ENCODE results near the gene RALY. TPM values are rescaled to one million over a fixed set of nuclear protein-coding genes. Genes with fewer than 3 reads are reported as not detected.

The RALY gene
- total RNA-seq, 1 experiment from 2014 or later, result 275 TPM

DNA sequence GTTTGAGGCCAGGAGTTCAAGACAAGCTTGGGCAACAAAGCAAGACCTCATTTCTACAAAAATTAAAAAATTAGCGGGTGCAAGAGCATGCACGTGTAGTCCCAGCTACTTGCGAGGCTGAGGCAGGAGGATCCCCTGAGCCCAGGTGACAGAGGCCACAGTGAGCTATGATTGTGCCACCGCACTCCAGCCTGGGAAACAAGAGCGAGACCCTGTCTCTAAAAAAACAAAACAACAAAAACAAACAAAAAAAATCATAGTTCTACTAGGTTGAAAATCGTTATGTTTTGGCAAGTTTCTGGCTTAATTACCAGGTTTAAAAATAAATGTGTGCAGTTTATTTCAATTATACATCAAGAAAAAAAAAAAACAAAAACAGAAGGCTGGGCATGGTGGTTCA is 115.7 kb downstream of the RALY start:
- intact Hi-C loops (cut with micrococcal nuclease; ENCODE audit: unreplicated experiment), result no loop called here
- Mint-ChIP-seq H3K4me1 (ENCODE audit: low read depth, unreplicated experiment) (peaks cover 66% of the 10 kb centered on the region), H3K36me3 (ENCODE audit: insufficient read depth, unreplicated experiment) (peaks cover 89% of the 10 kb centered on the region), H3K27me3 (ENCODE audit: unreplicated experiment) (no peaks in the 10 kb centered on the region), H3K27ac (ENCODE audit: unreplicated experiment) (peak overlapping the region; percentile 45), H3K4me3 (ENCODE audit: low read depth, unreplicated experiment) (peak overlapping the region; percentile 99), H3K9me3 (ENCODE audit: low read depth, unreplicated experiment) (no peaks in the 10 kb centered on the region)
- CTCF ChIA-PET, result interaction anchor here (0.7 kb wide), 2 partner anchors 78 to 84 kb away, joined by 3 read pairs; no protein-coding TSS in a partner anchor
- no peak for DNase-seq
- no peak for TF ChIP-seq CTCF (IDR thresholded peaks at IDR 0.05; ENCODE audit: unreplicated experiment)
- BruUV-seq (replicated peaks), result no TSS peak

DNA sequence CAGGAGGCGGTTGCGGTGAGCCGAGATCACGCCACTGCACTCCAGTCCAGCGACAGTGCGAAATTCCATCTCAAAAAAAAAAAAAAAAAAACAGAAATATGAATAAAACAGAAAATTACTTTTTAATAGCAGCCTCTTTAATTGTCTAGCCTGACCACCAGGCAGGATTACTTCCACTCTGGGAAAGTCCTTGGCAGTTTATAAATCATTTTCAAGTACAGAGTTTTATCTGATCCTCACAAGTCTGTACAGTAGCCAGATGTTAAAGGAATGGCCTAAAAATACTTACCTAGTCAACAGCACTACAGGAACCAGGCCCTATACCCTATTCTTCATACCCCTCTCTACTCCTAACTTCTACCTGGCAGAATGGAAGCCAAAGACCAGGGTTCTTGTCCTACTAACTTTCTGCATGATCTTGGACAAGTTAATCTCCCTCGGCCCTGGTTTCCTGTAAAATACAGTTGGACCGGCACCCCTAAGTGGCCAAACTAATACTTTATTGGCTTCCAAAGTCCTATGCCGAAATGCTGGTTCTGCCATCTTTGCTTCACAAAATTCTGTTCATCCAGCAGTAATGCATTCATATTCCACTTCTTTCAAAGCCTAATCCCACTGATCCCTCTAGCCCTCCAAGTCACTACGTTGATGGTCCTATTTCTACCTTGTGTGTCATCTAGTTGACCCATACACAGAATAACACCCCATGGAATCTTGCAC is 116.5 kb downstream of the RALY start:
- no peaks in the 10 kb centered on the region for H3K9me3 Mint-ChIP-seq (ENCODE audit: low read depth, unreplicated experiment)
- CTCF ChIA-PET, result interaction anchor here (0.7 kb wide), 2 partner anchors 78 to 85 kb away, joined by 3 read pairs; no protein-coding TSS in a partner anchor
- TF ChIP-seq CTCF (IDR thresholded peaks at IDR 0.05; ENCODE audit: unreplicated experiment), result no peak
- H3K27me3 Mint-ChIP-seq (ENCODE audit: unreplicated experiment), result no peaks in the 10 kb centered on the region
- H3K36me3 Mint-ChIP-seq (ENCODE audit: insufficient read depth, unreplicated experiment), result peaks cover 81% of the 10 kb centered on the region
- H3K4me3 Mint-ChIP-seq (ENCODE audit: low read depth, unreplicated experiment), result peak overlapping the region; percentile 99
- H3K4me1 Mint-ChIP-seq (ENCODE audit: low read depth, unreplicated experiment), result peaks cover 58% of the 10 kb centered on the region
- H3K27ac Mint-ChIP-seq (ENCODE audit: unreplicated experiment), result peak overlapping the region; percentile 100
- no peak for DNase-seq
- BruUV-seq (replicated peaks), result no TSS peak
- intact Hi-C loops (cut with micrococcal nuclease; ENCODE audit: unreplicated experiment), result loop anchor here (10.0 kb wide), 1 partner anchor 445 kb away; the partner anchor contains the start of genes ACTL10 and C20orf144

DNA sequence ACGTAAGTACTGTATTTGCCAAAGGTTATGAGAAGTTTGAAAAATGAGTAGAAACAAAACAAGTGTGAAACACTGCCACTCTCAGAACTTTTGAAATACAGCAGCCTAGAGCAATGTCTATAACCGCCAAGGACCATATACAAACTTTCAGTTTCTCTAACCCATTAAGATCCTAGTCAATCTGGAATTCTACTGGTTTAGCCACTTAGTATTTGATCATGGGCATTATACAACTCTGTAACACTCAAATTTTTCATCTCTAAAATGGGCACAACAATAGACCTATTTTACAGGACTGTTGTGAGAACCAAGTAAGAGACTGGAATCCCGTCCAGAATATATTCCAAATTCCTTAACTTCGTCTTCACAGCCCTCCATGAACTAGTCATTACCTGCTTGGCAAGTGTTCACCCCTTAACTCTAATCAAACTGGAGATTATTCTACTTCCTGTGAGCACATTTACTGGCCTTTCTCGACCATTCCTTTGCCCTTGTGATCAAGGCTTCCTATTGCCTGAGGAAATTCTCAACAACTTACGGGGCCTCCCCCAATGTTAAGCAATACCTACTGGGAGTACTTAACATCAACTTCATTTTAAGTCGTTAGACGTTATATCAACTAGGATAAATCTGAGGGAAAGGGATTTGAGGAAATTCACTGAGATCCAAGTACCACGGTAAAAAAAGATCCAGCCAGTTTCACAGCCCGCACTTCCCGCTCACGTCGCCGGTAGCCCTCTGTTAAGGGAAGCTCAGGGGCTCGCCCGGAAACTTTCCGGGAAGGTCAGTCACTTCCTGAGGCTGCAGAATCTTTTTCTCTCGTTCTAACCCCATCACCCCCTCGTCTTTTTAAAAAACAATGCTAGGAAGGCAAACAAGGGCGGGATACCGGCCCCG is 117.3 kb downstream of the RALY start:
- Mint-ChIP-seq H3K9me3 (ENCODE audit: low read depth, unreplicated experiment) (no peaks in the 10 kb centered on the region), H3K36me3 (ENCODE audit: insufficient read depth, unreplicated experiment) (peaks cover 73% of the 10 kb centered on the region), H3K27me3 (ENCODE audit: unreplicated experiment) (no peaks in the 10 kb centered on the region), H3K4me3 (ENCODE audit: low read depth, unreplicated experiment) (peak overlapping the region; percentile 99), H3K27ac (ENCODE audit: unreplicated experiment) (peak overlapping the region; percentile 100), H3K4me1 (ENCODE audit: low read depth, unreplicated experiment) (peaks cover 50% of the 10 kb centered on the region)
- DNase-seq, result peak; percentile 26
- CTCF ChIA-PET, result interaction anchor here (1.8 to 2.0 kb wide), 2 partner anchors 19 to 118 kb away, joined by 4 to 6 read pairs; no protein-coding TSS in a partner anchor
- TSS peak; percentile 32 for BruUV-seq (replicated peaks)
- intact Hi-C loops (cut with micrococcal nuclease; ENCODE audit: unreplicated experiment), result loop anchor here (10.0 kb wide), 1 partner anchor 446 kb away; the partner anchor contains the start of genes ACTL10 and C20orf144
- TF ChIP-seq CTCF (IDR thresholded peaks at IDR 0.05; ENCODE audit: unreplicated experiment), result no peak

Data from Calu3 (cell line).